Measurements from ENCODE around the gene PELI1. TPM values are rescaled to one million over a fixed set of nuclear protein-coding genes. Genes with fewer than 3 reads are reported as not detected.

PELI1 gene
- total RNA-seq, 1 donor from 2014 or later = 88.7 TPM

GRCh38 chr2:64175419-64176197, 31.4 kb upstream of the PELI1 start:
- H3K4me2 ChIP-seq = no peak overlapping the region
- H3K36me3 Mint-ChIP-seq = no peaks in the 10 kb centered on the region

DNA sequence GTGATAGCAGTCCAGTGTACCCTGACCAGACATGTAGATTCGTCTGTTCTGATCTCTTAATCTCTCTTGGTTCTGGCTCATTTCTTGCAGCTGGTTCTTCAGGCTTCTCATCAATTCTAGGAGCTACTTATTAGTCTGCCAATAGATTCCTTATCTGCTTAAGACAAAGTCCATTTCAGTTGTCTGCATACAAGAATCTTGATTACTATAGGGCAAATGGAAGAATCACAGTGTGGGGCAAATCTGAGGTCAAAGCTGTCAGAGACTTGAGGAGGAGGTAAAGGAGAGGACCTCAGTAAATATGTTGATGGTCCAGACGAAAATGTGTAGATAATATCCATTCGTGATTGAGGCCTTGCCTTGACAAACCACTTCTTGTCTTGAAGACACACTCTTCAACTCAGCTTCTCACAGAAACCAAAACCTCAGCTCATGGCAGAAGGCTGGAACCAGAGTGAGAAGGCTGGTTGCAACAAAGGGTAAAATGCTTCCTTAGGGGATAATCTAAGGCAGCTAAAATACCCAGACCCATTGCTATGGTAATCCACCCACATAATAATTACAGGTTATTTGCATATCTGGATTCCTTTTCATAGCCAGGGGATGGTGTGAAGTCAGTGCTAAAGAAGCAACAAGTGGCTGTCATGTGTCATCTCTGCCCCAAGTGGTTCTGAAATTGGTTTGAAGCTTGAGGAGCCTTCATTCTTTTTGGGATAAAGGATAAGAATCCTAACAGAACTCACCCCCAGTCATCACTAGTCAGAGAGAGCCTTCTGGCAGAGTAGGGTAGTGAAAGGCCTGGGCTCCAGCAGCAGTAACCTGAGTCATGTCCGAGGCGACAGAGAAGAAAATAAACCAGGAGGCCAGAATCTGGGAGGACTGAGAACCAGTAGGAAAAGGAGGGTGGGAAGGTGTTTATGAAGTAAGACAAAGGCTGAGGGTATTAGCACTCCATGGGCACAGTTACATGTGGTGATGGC, 29.2 kb upstream of the PELI1 start:
- no peak overlapping the region for H2AFZ ChIP-seq (replicated peaks)
- Mint-ChIP-seq H3K9me3 (no peaks in the 10 kb centered on the region), H3K4me1 (peaks cover 19% of the 10 kb centered on the region), H3K4me3 (no peak overlapping the region), H3K36me3 (no peaks in the 10 kb centered on the region), H3K27me3 (ENCODE audit: insufficient read depth, low read depth) (no peaks in the 10 kb centered on the region), H3K27ac (no peak overlapping the region)
- H3K36me3 ChIP-seq = no peaks in the 10 kb centered on the region
- TF ChIP-seq, protein P1, sequence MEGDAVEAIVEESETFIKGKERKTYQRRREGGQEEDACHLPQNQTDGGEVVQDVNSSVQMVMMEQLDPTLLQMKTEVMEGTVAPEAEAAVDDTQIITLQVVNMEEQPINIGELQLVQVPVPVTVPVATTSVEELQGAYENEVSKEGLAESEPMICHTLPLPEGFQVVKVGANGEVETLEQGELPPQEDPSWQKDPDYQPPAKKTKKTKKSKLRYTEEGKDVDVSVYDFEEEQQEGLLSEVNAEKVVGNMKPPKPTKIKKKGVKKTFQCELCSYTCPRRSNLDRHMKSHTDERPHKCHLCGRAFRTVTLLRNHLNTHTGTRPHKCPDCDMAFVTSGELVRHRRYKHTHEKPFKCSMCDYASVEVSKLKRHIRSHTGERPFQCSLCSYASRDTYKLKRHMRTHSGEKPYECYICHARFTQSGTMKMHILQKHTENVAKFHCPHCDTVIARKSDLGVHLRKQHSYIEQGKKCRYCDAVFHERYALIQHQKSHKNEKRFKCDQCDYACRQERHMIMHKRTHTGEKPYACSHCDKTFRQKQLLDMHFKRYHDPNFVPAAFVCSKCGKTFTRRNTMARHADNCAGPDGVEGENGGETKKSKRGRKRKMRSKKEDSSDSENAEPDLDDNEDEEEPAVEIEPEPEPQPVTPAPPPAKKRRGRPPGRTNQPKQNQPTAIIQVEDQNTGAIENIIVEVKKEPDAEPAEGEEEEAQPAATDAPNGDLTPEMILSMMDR (IDR thresholded peaks at IDR 0.05) = no peak
- TF ChIP-seq EZH2 (IDR thresholded peaks at IDR 0.05) (no peak), EZH2phosphoT487 (IDR thresholded peaks at IDR 0.05) (no peak)
- DNase-seq (ENCODE audit: low spot score) = no peak
- H3K9me3 ChIP-seq (ENCODE audit: low read depth) = no peaks in the 10 kb centered on the region
- H3K4me2 ChIP-seq = no peak overlapping the region
- H3K4me3 ChIP-seq = no peak overlapping the region
- H3K79me2 ChIP-seq (ENCODE audit: low read depth) = no peaks in the 10 kb centered on the region
- no peak overlapping the region for H3K9ac ChIP-seq
- H3K27me3 ChIP-seq = no peaks in the 10 kb centered on the region
- no peak overlapping the region for H3K27ac ChIP-seq
- no peaks in the 10 kb centered on the region for H3F3A ChIP-seq (ENCODE audit: low read depth)
- H4K20me1 ChIP-seq (ENCODE audit: low read depth) = no peaks in the 10 kb centered on the region
- H3K4me1 ChIP-seq = no peaks in the 10 kb centered on the region

More at GRCh38 chr2:64175419-64176197, 31.4 kb upstream of the PELI1 start:
- Histone ChIP-seq H3K79me2 (ENCODE audit: low read depth) (no peaks in the 10 kb centered on the region), H3K4me3 (no peak overlapping the region), H3K4me1 (no peaks in the 10 kb centered on the region), H3F3A (ENCODE audit: low read depth) (no peaks in the 10 kb centered on the region), H4K20me1 (ENCODE audit: low read depth) (no peaks in the 10 kb centered on the region), H2AFZ (replicated peaks) (no peak overlapping the region), H3K27ac (no peak overlapping the region), H3K36me3 (no peaks in the 10 kb centered on the region), H3K9ac (no peak overlapping the region), H3K27me3 (no peaks in the 10 kb centered on the region), H3K9me3 (ENCODE audit: low read depth) (no peaks in the 10 kb centered on the region)
- DNase-seq (ENCODE audit: low spot score) = no peak
- H3K9me3 Mint-ChIP-seq = no peaks in the 10 kb centered on the region
- no peaks in the 10 kb centered on the region for H3K27me3 Mint-ChIP-seq (ENCODE audit: insufficient read depth, low read depth)
- TF ChIP-seq EZH2 (IDR thresholded peaks at IDR 0.05) (no peak), EZH2phosphoT487 (IDR thresholded peaks at IDR 0.05) (no peak)
- TF ChIP-seq, protein P1 (IDR thresholded peaks at IDR 0.05) = no peak
- peaks cover 28% of the 10 kb centered on the region for H3K4me1 Mint-ChIP-seq
- H3K4me3 Mint-ChIP-seq = no peak overlapping the region
- H3K27ac Mint-ChIP-seq = no peak overlapping the region

- H4K20me1 ChIP-seq (ENCODE audit: low read depth) = no peaks in the 10 kb centered on the region
- no peaks in the 10 kb centered on the region for H3F3A ChIP-seq (ENCODE audit: low read depth)
- H3K9me3 ChIP-seq (ENCODE audit: low read depth) = no peaks in the 10 kb centered on the region
- H3K4me3 ChIP-seq = no peak overlapping the region
- Mint-ChIP-seq H3K27ac (no peak overlapping the region), H3K27me3 (ENCODE audit: insufficient read depth, low read depth) (no peaks in the 10 kb centered on the region), H3K36me3 (no peaks in the 10 kb centered on the region), H3K9me3 (no peaks in the 10 kb centered on the region), H3K4me1 (peaks cover 6% of the 10 kb centered on the region), H3K4me3 (no peak overlapping the region)
- H3K4me2 ChIP-seq = no peak overlapping the region
- no peak for DNase-seq (ENCODE audit: low spot score)
- TF ChIP-seq EZH2 (IDR thresholded peaks at IDR 0.05) (no peak), EZH2phosphoT487 (IDR thresholded peaks at IDR 0.05) (no peak)
- TF ChIP-seq, protein P1 (IDR thresholded peaks at IDR 0.05) = no peak
- no peak overlapping the region for H2AFZ ChIP-seq (replicated peaks)
- no peaks in the 10 kb centered on the region for H3K36me3 ChIP-seq
- H3K4me1 ChIP-seq = peaks cover 14% of the 10 kb centered on the region
- H3K27ac ChIP-seq = no peak overlapping the region
- no peaks in the 10 kb centered on the region for H3K79me2 ChIP-seq (ENCODE audit: low read depth)
- no peaks in the 10 kb centered on the region for H3K27me3 ChIP-seq
- H3K9ac ChIP-seq = no peak overlapping the region
Observed at GRCh38 chr2:64168756-64169155, 24.5 kb upstream of the PELI1 start.

Measured in neural progenitor cell (in vitro differentiated cells).